Sigmoid colon (tissue), 3 donors: ENCODE results near the gene ADAMTS8.

Experiments used
- CTCF ChIP-seq, 4 experiments: fragments of 450-650 bp in 3 of 4; fragments of 200-600 bp in 1 of 4; IDR thresholded peaks; one replicate each; pipeline ENCODE4 v1.5.1; 2016 to 2019; ENCODE audit warnings: antibody characterized with exemption in 4 of 4, mild to moderate bottlenecking in 3 of 4, moderate library complexity in 2 of 4
- POLR2A ChIP-seq, 2 donors: fragments of 450-650 bp; IDR thresholded peaks; one replicate each; pipeline ENCODE4 v1.6.1; 2016; ENCODE audit warnings: antibody characterized with exemption in 2 of 2, mild to moderate bottlenecking in 2 of 2, moderate library complexity in 2 of 2

GRCh38 chr11:130439876-130440275, 11.5 kb upstream of the ADAMTS8 start:
- TF ChIP-seq POLR2A (IDR thresholded peaks at IDR 0.05) (no peak), CTCF (IDR thresholded peaks at IDR 0.05) (no peak)
